Stimulated activated CD8-positive, alpha-beta memory T cell treated with anti-CD3 and anti-CD28 coated beads, Interleukin-15, amount 100 ng/mL, for 4 hours (primary cell): ENCODE data around the gene LAMP2.
"Not testable (repeated sequence)": the region's sequence is repeated elsewhere in the genome, so short reads cannot be mapped to it uniquely, and the experiment has no call there.

Experiments
- DNase-seq, 2 donors: peaks; one replicate each; pipeline ENCODE4 v3.0.0-alpha.2; 2020; ENCODE audit warnings: low read depth in 2 of 2

The LAMP2 gene

DNA sequence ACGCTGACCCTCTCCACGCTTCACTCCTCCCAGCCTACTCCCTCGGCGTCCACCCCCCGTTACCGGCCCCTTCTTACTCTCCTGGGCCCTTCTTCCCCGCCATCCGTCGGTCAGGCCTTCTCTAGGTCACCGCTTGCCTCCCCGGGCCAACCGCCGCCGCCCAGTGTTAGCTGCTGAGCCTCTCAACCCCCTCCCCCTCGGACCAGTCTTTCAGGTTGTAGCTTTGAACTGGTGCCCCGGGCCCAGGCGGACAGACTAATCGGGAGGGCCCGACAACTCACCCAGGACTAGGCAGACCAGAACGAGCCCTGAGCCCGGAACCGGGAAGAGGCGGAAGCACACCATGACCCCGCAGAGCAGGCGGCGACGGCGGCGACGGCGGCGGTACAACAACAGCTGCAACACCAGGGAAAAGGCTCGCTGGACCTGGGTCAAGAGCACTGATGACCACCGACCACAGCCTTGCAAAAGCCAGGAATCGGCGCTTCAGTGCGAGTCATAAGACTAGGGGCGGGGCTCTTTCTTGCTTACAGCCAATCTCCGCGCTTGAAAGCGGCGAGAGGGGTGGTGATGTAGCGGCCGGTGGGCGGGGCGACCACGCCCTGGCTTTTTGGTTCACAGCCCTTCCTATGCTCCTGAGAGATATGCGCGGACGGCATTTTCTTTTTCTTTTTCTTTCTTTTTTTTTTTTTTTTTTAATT, at the start of gene LAMP2:
Gene LAMP2, minus strand, starts transcription at position 472 of the 701 bp plus-strand sequence. Its CDS starts 127 bp downstream, at position 345.
- DNase-seq, result peak; percentile 54

DNA sequence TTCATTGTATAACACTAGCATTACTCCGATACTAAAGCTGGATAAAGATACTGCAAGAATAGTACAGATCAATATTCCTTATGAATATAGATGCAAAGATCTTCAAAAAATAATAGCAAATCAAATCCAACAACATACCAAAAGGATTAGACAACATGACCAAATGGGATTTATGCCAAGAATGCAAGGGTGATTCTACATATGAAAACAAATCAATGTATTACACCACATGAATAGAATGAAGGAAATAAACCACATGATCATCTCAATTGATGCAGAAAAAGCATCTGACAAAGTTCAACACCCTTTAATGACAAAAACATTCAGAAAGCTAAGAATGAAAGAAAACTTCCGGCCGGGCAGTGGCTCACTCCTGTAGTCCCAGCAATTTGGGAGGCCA, 48.8 kb upstream of the LAMP2 start:
- no peak for DNase-seq

DNA sequence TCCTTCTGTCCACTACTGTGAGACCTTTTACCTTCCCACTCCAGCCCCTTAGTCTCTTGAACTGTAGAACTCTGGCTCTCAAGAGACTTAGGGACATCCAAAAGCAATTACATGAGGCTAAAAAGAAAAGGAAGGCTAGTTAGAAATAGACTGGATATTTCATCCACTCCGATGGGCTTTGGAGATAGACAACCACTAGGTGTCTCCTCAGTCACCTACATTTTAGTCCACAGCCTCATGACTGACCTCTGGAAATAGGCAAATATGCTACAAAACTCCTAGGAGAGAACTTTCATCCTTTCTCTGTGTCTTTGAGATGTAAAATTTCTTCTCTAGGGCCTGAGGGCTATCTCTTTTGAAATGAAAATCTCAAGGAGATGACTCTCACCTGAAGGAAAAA, 45.1 kb upstream of the LAMP2 start:
- DNase-seq, result no peak

DNA sequence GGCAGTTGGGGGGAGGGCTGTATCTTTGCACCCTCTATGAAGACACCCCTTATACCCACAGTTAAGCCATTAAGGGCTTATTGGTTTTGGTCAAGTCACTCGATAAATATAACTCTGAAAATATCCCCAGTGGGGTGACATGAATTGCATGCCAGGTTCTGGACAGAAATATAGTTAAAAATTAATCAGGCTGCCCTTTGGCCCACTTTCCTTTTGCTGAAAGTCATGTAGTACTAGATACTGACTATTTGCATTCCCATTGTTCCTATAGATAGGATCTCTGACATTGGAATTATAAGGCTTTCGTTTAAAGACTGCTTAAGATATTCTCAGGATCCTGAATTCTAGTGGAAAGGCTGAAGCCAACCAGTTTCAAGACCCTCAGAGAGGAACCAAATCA, 43.5 kb upstream of the LAMP2 start:
- no peak for DNase-seq

DNA sequence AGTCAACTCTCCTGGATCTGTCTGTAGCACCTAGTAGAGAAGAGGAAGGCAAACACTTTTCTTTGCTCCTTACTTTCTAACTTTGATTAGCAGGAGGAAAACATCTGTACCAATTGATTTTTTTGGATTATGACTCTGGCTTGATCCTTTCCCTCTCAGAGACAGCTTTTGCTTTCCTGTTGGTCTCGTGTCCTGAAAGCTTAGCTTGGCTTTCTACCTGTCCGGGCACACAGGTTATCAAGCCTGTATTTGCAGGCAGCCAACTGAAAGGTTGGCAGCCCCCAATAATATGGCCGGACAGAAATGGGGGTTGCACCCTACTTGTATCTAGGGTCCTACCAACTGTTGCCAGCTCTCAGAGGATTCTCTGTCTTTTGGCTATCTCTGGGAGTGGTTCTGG, 43.1 kb upstream of the LAMP2 start:
- DNase-seq, result no peak

DNA sequence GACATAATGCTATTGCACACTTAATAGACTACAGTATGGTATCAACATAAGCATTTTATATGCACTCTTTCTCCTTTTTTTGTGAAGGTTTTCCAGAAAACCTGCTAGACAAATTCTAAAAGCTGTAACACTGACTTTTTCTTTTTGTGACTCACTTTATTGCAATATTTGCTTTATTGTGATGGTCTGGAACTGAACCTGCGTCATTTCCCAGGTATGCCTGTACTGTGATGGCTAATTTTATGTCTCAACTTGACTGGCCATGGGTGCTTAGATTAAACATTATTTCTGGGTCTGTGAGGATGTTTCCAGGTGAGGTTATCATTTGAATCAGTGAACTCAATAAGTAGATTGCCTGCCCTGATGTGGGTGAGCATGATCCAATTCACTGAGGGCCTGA, 35.5 kb upstream of the LAMP2 start:
- no peak for DNase-seq

DNA sequence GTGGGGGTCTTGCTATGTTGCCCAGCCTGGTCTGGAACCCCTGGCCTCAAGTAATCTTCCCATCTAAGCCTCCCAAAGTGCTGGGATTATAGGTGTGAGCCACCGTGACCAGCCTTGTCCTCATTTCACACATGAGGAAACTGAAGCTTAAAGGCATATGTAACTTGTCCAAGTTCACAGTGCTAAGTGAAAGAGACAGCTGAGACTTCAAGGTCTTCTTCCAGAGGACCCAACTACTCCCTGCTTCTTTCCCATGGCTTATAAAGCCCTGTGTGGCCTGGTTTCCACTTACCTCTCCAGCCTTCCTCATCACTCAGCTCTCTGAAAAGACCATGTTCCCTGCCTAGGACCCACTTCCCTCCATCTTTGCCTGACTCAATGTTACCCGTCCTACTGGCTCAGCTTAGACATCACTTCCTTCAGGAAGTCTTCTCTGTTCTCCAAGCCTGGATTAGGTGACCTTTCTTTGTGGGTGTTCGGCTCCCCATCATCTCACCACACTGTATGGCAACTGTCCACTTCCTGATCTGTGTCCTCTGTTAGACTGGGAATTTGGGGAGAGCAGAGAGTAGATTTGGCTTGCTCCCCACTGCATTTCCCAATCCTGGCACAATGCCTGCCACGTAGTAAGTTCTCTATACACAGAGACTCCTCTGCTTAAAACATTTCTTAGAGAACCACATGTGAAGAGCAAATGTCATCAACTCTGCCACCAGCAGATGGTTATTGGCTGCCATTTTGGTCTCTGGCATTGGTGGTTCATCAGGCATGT, 30.4 kb upstream of the LAMP2 start:
- no peak for DNase-seq

DNA sequence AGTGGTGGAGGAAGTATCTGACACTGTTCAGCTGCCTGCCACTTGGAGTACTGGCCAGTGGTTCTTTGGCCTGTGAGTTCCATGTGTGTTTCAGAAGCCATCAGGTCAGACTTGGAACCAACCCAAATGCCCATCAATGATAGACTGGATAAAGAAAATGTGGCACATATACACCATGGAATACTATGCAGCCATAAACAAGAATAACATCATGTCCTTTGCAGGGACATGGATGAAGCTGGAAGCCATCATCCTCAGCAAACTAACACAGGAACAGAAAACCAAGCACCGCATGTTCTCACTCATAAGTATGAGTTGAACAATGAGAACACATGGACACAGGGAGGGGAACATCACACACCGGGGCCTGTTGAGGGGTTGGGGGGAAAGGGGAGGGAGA, 21.0 kb upstream of the LAMP2 start:
- DNase-seq, result not testable (repeated sequence)

DNA sequence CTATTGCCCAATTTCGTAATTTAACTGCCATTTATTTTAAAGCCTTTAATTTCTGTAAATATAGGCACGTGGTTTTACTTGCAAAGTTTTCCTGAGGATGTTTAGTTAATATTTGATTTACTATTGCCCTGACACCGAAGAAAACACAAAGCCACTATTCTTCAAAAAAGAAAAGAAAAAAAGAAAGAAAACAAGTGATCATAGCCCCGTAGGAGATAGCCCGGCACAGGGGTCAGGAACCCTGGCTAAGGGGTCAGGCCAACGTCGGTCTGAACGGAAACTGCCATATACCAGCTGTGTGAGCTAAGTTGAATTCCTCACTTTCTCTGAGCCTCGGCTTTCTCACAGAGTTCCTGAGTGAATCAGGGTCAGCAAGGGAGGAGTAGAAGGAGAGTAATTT, 17.7 kb upstream of the LAMP2 start:
- no peak for DNase-seq

DNA sequence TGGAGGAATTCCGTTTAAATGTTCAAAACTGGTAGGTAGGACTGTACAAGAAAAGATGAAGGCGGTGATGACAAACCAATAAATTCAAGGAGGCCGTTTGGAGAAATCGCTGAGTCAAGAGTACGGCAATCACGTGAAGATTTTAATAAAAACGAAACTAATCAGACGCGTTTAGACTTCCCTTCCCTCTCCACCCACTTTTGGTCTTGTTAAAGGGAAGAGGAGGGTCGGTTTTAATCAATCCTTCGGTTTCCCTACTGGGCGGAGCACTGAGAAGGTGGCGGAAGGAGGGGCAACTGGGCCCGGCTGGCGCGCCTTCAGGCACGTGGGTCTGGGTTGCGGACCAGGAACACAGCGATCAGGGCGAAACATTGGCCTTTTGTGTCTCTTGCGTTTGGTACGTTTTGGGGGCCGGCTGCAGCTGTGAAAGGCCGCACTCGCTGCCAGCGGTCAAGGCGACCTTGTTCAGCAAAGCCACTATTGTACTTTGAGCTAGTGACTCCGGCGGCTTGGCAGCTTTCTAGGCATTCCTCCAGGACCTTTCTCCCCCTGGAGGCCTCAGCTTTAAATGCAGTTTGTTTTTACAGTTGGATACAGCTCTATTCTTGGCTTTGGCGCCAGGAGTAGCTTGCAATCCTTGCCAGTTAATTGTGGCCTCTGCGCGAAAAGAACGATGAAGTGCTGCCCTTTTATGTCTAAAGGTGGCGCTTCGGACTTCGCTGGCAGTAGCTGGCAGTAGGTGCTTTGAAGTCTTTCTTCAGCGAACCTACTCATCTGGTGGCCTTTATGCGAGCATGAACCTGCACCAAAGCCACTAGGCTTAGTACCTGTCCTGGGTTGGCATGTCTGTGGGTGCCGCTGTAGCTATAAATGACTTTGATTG, 16.8 kb upstream of the LAMP2 start:
- DNase-seq, result peak; percentile 22 to 24

DNA sequence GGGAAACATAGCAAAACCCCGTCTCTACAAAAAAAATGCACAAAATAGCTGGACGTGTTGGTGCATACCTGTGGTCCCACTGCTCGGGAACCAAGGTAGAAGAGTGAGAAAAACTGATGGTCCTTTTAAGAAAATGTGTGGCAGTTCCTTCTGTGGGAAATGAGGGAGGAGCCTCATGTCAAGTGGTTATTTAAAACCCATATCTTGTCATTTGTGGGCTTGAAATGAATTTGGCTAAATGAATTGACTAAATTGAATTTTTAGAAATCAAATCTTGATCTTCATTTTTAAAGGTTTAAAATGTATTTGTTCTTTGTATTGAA, 16.2 kb upstream of the LAMP2 start:
- no peak for DNase-seq

DNA sequence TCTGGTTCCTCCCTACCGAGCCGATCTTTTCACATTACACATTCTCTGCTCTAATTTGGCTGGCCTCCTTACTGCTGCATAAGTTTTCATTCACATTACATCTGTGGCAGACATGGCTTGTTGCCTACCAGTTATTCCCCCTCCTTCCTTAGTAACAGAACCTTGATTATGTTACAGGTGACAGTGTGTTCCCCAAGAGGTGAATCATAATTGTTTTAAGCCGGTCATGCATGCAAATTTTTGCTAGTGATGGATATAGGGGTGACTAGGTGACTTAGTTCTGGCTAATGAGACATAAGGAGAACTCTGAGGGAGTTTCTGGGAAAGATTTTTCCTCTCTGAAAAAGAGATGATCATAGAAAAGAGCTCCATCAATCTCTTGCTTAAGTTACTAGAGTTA, 8.4 kb upstream of the LAMP2 start:
- no peak for DNase-seq

DNA sequence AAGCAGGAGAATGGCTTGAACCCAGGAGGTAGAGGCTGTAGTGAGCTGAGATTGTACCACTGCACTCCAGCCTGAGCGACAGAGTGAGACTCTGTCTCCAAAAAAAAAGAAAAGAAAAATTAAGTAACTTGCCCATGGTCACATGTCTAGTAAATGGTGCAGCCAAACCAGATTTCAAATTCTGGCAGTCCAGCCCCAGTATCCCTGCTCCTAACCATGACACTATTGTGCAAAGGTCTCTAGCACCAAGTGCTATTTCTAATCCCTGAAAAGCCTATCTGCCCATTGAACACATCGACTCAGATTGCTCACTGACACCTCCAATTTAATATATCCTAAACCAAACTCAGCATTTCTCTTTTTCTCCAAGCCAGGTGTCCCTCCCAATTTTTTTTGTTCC, 7.6 kb upstream of the LAMP2 start:
- DNase-seq, result no peak

DNA sequence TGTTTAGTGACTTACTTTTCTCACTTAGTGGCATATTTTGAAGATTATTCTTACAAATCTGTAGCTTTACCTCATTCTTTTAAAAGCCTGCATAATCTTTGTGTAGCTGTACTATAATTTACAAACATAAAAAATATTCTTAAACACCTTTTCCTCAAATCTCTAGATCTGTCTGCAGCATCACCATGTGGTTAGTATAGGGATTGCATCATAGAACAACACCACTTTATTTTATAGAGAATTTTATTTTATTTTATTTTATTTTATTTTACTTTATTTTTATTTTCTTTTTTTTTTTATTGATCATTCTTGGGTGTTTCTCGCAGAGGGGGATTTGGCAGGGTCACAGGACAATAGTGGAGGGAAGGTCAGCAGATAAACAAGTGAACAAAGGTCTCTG, 6.4 kb upstream of the LAMP2 start:
- DNase-seq, result not testable (repeated sequence)

DNA sequence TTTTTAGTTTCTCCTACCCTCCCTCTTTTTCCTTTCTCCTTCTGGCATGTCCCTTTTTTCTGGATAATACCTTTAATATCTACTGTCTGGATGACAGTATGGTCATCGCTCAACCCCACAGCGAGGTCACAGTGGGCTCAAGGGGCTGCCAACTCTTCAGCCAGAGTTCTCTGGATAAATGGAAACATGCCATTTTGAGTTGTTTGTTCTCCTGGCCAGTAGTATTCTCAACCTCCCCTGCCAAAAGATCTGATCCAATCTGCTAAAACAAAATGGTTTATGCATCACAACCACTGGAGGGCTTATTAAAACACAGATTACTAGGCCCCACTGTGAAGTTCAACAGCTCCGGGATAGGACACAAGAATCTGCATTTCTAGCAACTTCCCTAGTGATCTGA, 5.0 kb upstream of the LAMP2 start:
- no peak for DNase-seq

DNA sequence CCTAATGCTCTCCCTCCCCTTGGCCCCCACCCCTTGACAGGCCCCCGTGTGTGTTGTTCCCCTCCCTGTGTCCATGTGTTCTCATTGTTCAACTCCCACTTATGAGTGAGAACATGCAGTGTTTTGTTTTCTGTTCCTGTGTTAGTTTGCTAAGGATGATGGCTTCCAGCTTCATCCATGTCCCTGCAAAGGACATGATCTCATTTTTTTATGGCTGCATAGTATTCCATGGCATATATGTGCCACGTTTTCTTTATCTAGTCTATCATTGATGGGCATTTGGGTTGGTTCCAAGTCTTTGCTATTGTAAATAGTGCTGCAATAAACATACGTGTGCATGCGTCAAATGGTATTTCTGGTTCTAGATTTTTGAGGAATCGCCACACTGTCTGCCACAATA, 561 bp upstream of the LAMP2 start:
- DNase-seq, result not testable (repeated sequence)

DNA sequence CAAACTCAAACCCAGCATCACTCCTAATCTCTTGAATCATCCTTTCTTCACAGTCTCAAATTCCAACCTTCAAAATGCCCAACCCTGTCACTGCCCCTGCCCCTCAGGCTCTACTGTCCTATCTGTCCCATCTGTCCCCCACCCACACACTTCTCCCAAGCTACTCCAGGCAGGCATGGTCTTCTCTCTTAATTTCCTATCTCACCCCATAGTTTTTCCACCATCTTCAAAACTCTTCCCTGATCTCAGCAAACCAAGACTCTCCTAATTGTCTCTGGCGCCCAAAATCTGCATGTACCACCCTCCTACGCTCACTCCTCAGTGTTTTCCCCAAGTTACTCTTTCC, 644 bp downstream of the LAMP2 start:
- no peak for DNase-seq

DNA sequence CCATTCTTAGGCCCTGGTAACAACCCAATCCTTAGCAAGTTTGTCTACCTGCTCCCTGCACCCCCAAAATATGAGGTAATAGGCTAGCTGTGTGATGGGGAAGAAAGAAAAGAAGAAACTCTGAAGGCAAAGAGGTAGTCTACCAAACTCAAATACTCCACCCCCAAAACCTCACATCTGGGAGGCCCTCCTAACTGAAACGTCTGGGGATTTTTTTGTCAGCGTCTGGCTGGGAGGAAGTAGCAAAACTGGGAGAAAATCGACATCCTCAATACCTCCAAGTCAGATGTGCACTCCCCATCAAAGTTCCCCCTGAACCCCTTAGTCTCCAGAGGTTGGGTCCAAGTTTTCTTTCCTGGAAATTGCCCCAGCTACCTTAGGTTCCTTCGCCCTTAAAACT, 1.0 kb downstream of the LAMP2 start:
- DNase-seq, result no peak

DNA sequence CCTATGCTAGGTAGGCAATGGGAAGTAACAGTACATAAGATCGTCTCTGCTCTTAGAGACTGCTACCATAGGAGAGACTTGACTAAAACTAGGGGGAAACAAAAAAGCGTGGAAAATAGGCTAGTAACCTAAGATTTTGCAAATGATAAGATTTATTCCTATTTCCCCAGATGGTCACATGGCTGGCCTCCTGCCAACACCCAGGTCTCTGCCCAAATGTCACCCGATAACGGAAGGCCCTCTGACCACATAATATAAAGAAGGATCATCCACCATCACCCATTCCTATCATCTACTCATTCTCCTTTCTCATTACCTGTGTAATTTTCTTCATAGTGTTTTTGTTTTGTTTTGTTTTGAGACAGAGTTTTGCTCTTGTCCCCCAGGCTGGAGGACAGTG, 4.7 kb downstream of the LAMP2 start:
- DNase-seq, result no peak

DNA sequence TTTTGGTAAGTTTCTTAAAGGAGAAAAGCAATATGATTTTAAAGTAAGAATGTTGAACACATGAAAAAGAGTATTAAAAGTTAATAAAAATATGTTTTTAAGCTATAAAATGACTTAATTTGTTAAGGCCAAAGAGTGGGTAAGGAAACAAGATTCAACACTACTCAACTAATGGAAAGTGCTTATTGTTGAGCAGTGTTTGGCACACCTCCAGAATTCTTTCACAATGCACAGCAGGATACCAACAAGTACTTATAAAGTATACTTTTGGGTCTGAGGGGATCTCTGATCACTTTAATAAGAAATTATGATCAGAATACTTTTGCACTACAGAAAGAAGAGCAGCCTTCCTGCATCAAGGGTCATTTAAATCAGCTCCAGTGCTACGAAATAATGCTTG, 5.9 kb downstream of the LAMP2 start:
- no peak for DNase-seq

DNA sequence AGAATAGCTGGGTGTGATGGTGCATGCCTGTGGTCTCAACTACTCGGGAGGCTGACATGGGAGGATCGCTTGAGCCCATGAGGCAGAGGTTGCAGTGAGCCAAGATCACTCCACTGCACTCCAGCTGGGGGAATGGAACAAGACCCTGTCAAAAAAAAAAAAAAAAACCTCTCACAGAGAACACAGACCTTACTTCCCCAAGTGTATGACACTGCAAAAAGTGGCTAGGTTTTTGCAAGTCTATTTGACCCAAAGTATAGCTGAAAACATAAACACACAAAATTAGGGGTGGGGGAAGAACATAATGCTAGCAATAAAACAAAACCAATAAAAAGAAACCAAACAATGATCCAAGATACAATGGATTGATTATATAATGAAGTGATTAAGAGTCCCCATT, 6.7 kb downstream of the LAMP2 start:
- DNase-seq, result no peak

DNA sequence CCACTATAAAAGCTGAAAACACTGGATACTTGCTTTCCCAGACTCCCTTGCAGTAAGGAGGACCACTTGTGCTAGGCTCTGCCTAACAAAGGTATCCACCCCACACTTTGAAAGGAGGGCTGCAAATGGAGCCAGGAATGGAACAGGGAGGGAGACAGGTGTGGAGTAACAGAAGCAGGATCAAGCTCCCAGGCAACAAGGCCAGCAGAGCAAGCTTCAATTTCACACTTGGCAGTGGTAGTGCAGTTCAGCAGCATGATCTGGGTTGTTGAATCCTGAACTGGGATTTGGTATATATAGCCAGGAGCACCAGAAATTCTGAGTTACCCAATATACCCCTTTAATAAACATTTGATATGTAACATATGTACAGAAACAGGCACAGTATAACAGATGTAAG, 9.8 kb downstream of the LAMP2 start:
- DNase-seq, result no peak

DNA sequence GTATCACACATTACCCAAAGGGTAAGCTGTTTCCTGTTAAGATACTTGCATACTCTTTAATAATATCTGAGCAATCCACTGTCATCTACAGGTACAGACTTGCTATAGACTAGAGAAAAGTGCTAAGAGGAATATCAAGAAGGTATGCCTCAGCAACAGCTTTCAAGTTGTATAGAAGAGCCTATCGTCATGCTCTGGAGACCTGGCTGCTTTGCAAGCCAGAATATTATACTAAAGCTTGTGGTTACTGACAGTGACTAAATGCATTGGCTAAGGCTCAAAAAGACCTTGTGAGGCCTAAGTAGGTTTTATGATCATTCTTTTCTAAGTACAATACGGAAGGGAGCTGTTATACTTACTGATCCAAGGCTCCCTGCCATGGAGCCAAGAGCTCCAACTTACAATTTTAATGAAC, 11.3 kb downstream of the LAMP2 start:
- no peak for DNase-seq
